Esophagus muscularis mucosa (tissue), 4 donors: ENCODE data around the gene ASPRV1. TPM values are rescaled to one million over a fixed set of nuclear protein-coding genes. Genes with fewer than 3 reads are reported as not detected.

Source experiments
- DNase-seq: peaks from one replicate; pipeline ENCODE4 v3.0.0-alpha.2; 2017; ENCODE audit errors: extremely low spot score
- H3K27ac ChIP-seq, 4 donors: fragments of 200-600 bp; sonication (generic); replicated peaks in 1 of 4; 1 replicate in 3 of 4; 2 replicates in 1 of 4; pipeline ENCODE4 v1.5.1; 2016 to 2019; ENCODE audit warnings: mild to moderate bottlenecking in 1 of 4
- H3K27me3 ChIP-seq, 4 donors: fragments of 200-600 bp; sonication (generic); one replicate each; pipeline versions ENCODE4 v1.5.1 to v1.6.0; 2016 to 2019
- H3K36me3 ChIP-seq, 4 donors: fragments of 200-600 bp; sonication (generic); one replicate each; pipeline ENCODE4 v1.5.1; 2016 to 2019
- H3K4me1 ChIP-seq, 4 donors: fragments of 200-600 bp; sonication (generic); one replicate each; pipeline ENCODE4 v1.5.1; 2016 to 2019
- H3K4me3 ChIP-seq, 4 donors: fragments of 200-600 bp; sonication (generic); 1 replicate in 2 of 4; 2 replicates in 2 of 4; pipeline ENCODE4 v1.5.1; 2016 to 2019; ENCODE audit warnings: mild to moderate bottlenecking in 4 of 4, moderate library complexity in 1 of 4
- H3K9me3 ChIP-seq, 4 donors: fragments of 200-600 bp; sonication (generic); 1 replicate in 3 of 4; 2 replicates in 1 of 4; pipeline ENCODE4 v1.5.1; 2016 to 2019
- CTCF ChIP-seq, 3 experiments: fragments of 200-600 bp in 2 of 3; fragments of 450-650 bp in 1 of 3; sonication (generic) in 2 of 3; IDR thresholded peaks; one replicate each; pipeline ENCODE4 v1.5.1; 2017 to 2019; ENCODE audit warnings: antibody characterized with exemption in 3 of 3, mild to moderate bottlenecking in 2 of 3, moderate library complexity in 1 of 3
- EP300 ChIP-seq: sonication (generic); formaldehyde crosslinking; IDR thresholded peaks from one replicate; pipeline ENCODE4 v1.6.1; 2017; ENCODE audit warnings: antibody characterized with exemption
- POLR2A ChIP-seq: fragments of 450-650 bp; IDR thresholded peaks from one replicate; pipeline ENCODE4 v1.6.1; 2017; ENCODE audit warnings: antibody characterized with exemption, moderate library complexity, mild to moderate bottlenecking, low read depth
- POLR2AphosphoS5 ChIP-seq, 2 donors: sonication (generic); formaldehyde crosslinking; IDR thresholded peaks; one replicate each; pipeline ENCODE4 v1.6.1; 2017; ENCODE audit warnings: antibody characterized with exemption in 2 of 2
- WGBS: methylation state at CpG from one replicate; pipeline ENCODE4 v1.1.5; 2018; 5-methylcytosine and 5-hydroxymethylcytosine counted together
- intact Hi-C: fragments of 100-400 bp; cut with DNase I; formaldehyde crosslinking; loops from one replicate; pipeline ENCODE4 v1.15.1; 2023
- total RNA-seq, 4 donors: library from RNA; depleted of rRNA; stranded (reverse); fragments of >200 nt; gene quantifications; one replicate each; pipeline versions ENCODE4 v1.1.0 to v1.2.1, GENCODE V29; 2016

The ASPRV1 gene
- total RNA-seq, 4 donors from 2014 or later, result 1.2 to 1.7 (median 1.6) TPM

GRCh38 chr2:69966496-69966895 lies 5.1 kb upstream of the ASPRV1 start:
- no peak overlapping the region for H3K27ac ChIP-seq
- WGBS, result 100% methylated on average over 2 of the region's 2 CpGs
- no peaks in the 10 kb centered on the region for H3K27me3 ChIP-seq
- intact Hi-C loops, result no loop called here
- H3K9me3 ChIP-seq, result no peaks in the 10 kb centered on the region
- no peak overlapping the region for H3K4me3 ChIP-seq
- no peak for TF ChIP-seq POLR2AphosphoS5 (IDR thresholded peaks at IDR 0.05)
- TF ChIP-seq CTCF (IDR thresholded peaks at IDR 0.05), result no peak
- no peak for TF ChIP-seq POLR2A
- TF ChIP-seq EP300, result no peak
- no peak for DNase-seq
- H3K36me3 ChIP-seq, result no peaks in the 10 kb centered on the region
- H3K4me1 ChIP-seq, result no peaks in the 10 kb centered on the region

GRCh38 chr2:69965756-69966445 lies 4.5 kb upstream of the ASPRV1 start:
- 90% methylated on average over 8 of the region's 8 CpGs for WGBS
- DNase-seq, result no peak

GRCh38 chr2:69964353-69964841 lies 3.0 kb upstream of the ASPRV1 start:
- Histone ChIP-seq H3K27ac (no peak overlapping the region), H3K27me3 (no peaks in the 10 kb centered on the region), H3K4me3 (no peak overlapping the region), H3K36me3 (no peaks in the 10 kb centered on the region), H3K4me1 (no peaks in the 10 kb centered on the region), H3K9me3 (no peaks in the 10 kb centered on the region)
- no peak for DNase-seq
- 97% methylated on average over 6 of the region's 7 CpGs for WGBS
- TF ChIP-seq EP300 (no peak), POLR2AphosphoS5 (IDR thresholded peaks at IDR 0.05) (no peak), POLR2A (no peak), CTCF (IDR thresholded peaks at IDR 0.05) (no peak)
- intact Hi-C loops, result no loop called here

More at GRCh38 chr2:69965756-69966445, 4.5 kb upstream of the ASPRV1 start:
- intact Hi-C loops, result no loop called here
- TF ChIP-seq POLR2A, result no peak
- no peak for TF ChIP-seq EP300
- TF ChIP-seq POLR2AphosphoS5 (IDR thresholded peaks at IDR 0.05), result no peak
- no peak for TF ChIP-seq CTCF (IDR thresholded peaks at IDR 0.05)
- H3K4me1 ChIP-seq, result no peaks in the 10 kb centered on the region
- H3K9me3 ChIP-seq, result no peaks in the 10 kb centered on the region
- no peaks in the 10 kb centered on the region for H3K27me3 ChIP-seq
- H3K4me3 ChIP-seq, result no peak overlapping the region
- no peak overlapping the region for H3K27ac ChIP-seq
- no peaks in the 10 kb centered on the region for H3K36me3 ChIP-seq

DNA sequence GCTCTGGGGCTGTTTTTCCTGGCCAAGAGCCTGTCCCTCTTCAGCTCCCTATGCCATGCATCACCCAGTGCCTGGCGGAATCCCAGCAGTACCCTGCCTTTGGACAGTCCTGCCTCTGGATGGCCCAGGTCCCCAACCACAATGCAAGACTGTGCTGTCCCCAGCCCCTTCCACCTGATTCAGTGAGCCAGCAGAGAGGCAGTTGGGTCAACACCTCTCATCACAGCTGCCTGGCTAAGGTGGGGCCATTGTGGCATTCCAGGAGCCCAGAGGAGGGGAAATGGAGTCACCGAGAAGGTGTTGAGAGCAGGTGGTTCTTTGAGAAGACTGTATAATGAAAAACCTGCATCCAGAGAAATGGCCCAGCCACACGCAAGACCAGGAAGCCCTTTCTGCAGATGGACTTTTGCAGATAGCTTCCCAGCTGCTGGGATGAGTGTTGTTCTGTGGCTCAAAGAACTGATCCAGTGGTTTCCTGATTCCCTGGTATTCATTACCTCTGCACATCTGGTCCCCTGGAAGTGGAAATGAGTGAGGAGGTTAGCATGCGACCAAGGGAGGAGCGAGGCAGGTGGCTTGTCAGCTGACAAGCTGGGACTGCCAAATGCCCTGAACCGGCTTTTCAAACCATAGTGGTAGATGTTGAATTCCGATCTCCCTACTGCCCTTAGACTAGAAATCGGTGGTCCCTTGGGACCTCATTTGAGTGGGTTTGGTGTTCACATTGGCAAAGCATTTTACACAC lies 1.7 kb upstream of the ASPRV1 start:
- no peak for DNase-seq
- H3K36me3 ChIP-seq, result no peaks in the 10 kb centered on the region
- H3K4me3 ChIP-seq, result no peak overlapping the region
- H3K27ac ChIP-seq, result no peak overlapping the region
- H3K9me3 ChIP-seq, result no peaks in the 10 kb centered on the region
- no peaks in the 10 kb centered on the region for H3K27me3 ChIP-seq
- no peaks in the 10 kb centered on the region for H3K4me1 ChIP-seq
- intact Hi-C loops, result no loop called here
- 96% methylated on average over 2 of the region's 8 CpGs for WGBS
- no peak for TF ChIP-seq CTCF (IDR thresholded peaks at IDR 0.05)
- TF ChIP-seq POLR2A, result no peak
- TF ChIP-seq EP300, result no peak
- TF ChIP-seq POLR2AphosphoS5 (IDR thresholded peaks at IDR 0.05), result no peak
